ENCODE measurements around the gene IFI27.

The IFI27 gene

DNA sequence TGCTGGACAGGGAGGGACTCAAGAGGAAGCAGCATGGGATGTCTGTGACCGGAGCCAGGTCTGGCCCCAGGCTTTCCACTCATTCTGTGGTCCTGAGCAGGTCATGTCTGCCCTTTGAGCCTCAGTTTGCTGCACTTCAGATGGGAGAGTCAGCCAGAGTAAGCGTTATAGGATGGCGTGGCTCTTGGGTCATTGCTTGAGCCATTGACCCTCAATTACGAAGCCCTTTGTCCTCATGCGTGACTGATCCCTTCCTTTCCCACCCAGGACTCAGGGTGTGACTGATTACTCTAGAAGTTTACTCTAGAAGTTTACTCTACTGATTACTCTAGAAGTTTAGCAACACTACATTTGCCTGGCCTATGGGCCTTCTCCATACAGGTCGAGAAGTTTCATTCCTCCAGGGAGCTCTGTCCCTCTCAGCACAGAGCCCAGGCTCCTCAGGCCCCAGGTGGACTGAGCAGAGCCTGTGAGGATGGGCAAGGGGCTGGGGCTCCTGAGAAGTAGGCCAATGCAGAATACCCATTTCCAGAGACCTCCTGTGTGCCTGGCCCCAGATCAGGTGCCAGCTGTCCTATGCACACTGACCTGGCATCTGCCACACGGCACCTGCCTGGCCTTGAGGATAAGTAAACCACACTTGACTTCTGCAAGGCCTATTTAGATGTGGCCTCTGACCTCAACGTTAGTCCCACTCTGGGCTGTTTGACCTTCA, 7.6 kb upstream of the IFI27 start:
- DNase-seq (ENCODE audit: low read depth in 2 of 2), result no peak

DNA sequence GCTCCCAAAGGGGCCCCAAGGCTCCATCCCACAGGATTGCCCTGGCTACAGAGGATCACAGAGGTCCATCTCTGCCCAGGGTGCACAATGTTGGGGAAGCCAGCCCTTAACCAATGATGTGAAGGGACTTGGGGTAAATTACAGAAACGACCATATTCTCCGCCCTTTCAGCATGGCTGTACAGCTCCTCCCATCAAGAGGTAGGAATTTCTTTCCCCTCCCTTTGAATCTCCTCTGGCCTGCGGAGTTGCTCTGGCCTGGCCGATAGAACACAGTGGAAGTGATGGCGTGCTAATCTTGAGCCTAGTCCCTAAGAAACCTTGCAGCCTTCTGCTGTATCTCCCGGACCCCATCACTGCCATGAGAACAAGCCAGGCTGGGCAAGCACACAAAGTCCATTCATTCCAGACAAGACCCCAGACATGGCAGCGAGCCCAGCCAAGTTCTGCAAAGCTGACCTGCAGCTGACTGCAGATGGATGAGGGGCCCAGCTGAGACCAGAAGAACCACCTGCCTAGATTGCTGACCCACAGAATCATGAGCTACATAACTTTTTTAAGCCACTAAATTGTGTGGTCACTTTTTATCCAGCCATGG, 6.9 kb upstream of the IFI27 start:
- DNase-seq (ENCODE audit: low read depth in 2 of 2), result no peak

DNA sequence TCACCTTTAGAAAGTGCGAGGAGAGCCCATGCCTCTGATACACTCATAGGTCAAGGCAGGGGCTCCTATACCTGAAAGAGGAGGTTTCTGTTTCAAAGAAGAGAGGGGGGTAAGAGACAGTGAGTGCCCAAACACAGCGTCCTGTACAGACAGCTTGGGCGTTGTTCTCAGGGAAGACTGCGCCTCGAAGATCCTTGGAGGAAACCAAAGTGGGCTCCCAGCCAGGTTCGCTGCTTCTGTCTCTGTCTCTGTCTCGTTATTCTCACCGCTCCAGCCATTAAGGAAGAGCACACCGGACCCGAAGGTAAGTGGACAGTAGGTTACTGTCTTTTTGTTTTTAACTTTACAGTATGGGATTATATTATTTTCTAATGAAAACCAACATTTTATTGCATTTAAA, 5.8 kb upstream of the IFI27 start:
- no peak for DNase-seq (ENCODE audit: low read depth in 2 of 2)

DNA sequence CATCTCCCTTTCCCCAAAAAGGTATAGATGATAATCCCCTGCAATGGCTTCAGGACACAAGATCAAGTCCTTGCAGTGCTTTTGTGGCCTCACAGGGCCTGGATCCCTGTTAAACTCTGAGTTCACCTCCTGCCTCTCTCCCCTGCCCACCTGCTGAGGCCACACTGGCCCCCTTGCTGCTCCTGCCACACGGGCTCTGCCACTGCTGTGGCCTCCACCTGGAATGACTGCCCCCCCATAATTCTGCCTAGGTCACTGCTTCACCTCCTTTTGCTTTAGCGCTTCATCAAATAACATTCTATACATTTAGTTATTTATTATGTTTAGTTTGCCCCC, 653 bp upstream of the IFI27 start:
- no peak for DNase-seq (ENCODE audit: low read depth in 2 of 2)

DNA sequence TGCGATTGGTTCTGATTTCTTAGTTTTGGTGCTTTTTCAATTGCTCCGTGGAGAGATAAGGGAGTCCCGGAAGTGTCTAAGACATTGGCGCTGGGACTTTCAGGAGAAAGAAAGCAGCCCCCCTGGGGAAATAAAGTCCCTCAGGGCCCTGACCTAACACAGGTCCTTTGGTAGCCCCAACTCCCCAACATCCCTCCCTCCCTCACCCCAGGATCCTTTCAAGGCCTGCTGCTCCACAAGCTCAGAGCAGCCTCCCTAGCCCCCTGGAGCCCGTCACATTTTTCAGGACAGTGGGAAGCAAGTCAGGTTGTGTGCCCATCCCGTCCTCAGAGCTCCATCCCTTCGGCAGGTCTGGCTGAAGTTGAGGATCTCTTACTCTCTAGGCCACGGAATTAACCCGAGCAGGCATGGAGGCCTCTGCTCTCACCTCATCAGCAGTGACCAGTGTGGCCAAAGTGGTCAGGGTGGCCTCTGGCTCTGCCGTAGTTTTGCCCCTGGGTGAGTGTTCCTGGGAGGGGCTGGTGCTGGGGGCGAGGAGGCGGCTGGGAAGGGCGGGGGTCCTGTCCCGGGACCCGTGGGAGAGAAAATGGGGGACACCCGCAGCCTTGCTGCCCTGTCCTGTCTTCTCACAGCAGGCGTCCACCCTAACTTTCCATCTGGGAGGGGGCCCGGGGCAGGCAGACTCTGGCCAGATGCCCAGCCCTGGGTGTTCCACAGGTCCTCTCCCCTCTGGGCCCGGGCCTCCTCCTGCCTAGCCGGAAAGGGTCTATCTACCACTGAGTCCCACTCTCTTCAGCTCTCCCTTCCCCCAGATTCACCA, 950 bp downstream of the IFI27 start:
- no peak for DNase-seq (ENCODE audit: low read depth in 2 of 2)

DNA sequence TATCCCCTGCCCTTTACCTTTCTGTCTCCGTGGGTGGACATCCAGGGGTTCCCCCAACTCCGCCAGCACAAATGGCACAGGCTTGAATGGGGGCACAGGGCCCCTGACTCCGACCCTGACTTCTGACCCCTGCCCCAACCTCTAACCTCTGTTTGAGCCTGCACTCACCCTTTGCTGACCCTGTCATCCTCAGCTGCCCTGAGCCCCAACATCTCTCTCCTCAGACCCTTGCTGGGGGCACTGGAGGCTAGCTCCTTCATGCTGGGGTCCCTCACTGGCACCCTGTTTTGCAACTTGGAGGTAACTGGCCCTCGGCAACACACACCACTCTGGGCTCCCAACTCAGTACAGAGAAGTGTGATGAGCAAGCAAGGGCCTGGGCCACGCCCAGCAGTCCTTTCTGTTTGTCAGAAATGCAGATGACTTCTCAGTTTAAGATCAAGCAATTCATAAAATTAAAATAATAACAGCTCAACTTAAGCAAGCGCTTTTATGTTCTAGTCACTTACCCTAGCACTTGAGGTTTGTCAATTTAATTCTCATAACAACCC, 2.1 kb downstream of the IFI27 start:
- no peak for DNase-seq (ENCODE audit: low read depth in 2 of 2)

DNA sequence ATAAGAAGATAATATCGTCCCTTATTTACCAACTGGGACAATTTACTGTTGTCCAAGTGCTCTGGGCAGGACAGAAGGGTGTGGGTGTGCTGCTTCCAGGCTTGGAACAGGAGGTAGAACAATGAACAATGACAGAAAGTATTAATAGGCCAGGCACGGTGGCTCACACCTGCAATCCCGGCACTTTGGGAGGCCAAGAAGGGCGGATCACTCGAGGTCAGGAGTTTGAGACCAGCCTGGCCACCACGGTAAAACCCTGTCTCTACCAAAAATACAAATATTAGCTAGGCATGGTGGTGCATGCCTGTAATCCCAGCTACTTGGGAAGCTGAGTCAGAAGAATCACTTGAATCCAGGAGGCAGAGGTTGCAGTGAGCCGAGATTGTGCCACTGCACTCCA, 2.5 kb downstream of the IFI27 start:
- DNase-seq (ENCODE audit: low read depth in 2 of 2), result no peak

DNA sequence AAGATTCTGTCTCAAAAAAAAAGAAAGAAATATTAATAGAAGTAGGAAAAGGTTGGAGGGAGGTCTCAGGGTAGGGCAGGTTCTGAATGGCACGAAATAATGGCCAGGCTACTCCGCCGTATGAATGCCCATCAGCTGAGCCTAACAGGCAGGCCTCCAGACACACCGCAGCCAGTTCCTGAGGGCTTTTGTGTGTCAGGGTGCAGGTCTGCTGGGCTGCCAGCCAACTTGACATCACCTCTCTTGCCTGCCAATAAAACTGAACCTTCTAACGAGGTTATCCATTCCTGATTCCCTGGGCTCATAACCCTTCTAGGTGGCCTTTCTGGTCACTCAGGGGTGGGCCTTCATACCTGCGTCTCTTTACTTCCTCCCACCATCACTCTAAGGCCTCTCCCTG, 3.0 kb downstream of the IFI27 start:
- no peak for DNase-seq (ENCODE audit: low read depth in 2 of 2)

DNA sequence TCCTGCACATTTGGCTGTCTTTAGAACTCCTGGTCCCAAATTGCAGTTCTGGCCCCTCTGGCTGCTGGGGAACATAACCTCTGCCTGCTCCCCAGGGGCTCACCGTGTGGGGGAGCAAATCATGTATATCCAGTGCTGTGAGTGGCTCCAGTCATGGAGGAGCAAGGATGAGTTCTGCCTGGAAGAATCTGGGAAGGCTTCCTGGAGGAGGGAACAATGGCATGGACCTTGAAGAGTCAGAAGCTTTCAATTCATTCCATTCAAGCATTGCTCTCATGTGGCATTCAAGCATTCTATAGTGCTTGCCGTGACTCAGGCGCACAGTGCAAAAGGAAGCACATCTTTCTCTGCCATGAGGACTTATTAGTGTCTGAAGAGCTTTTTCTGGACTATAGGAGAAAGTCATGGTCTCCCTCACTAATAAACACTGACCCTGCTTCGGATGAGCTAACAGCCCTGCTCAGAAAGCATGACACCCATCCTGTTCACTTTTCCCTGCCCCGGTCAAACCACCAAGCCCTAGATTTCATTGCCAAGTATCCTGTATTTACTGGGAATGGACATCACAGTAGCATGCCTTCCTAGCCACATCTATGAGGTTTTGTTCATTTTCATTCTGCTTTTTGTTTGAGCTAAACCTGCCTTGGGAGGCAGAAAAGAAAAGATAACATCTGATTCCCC, 3.5 kb downstream of the IFI27 start:
- DNase-seq (ENCODE audit: low read depth in 2 of 2), result no peak

DNA sequence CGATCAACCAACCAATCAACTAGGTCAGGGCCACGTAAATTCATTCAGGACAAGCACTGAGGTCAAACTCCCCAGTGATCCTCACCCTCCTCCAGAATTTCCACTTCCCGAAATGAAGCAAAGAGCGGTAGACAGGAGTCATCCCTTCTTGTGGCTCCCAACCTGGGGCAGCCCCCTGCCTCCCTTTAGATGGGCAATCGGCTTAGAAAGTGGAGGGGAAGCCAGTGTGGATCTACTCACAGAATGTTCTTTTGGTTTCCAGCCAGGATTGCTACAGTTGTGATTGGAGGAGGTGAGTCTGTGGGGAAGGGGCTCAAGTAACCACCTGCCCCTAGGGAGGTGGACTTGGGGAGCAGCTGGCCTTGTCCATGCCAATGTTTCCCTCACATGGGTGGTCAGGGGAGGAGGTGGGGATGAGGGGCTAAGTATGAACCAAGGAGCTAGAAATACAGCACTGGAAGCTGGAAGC, 4.1 kb downstream of the IFI27 start:
- DNase-seq (ENCODE audit: low read depth in 2 of 2), result no peak

DNA sequence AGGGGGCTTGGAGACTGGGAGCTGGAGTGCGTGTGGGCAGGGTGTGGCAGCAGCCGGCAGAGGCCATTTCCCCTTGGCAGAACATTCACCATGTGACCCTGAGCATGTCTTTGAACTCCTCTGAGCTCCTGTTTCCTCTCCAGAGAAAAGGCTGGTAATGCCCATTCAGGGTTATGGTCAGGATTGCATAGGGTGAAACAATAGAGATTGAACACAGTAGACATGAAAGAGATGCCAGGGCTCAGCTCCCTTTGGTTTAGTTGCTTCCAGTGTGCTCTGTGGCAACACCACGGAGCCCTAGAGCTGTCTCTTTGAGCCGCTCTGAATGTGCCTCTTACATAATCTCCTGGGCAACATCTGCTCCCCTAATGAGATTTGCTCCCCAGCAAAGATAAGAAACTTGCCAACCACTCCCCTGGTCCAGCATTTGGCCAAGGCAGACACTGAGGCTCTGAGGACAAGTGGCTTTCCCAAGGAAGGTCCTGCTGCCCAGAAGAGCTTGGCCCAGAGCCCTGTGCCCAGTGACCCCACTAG, 4.6 kb downstream of the IFI27 start:
- DNase-seq (ENCODE audit: low read depth in 2 of 2), result no peak

DNA sequence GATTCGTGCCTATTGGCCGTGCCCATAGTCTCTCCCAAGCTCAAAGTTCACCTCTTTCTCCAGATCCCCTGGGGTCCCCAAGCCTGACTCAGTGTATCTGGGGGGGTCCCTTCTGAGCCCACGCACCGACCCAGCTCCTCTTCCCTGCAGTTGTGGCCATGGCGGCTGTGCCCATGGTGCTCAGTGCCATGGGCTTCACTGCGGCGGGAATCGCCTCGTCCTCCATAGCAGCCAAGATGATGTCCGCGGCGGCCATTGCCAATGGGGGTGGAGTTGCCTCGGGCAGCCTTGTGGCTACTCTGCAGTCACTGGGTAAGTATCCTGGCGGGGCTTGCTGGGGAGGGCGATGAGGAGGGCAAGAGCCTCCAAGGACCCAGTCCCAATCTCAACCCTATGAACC, 5.1 kb downstream of the IFI27 start:
- no peak for DNase-seq (ENCODE audit: low read depth in 2 of 2)

DNA sequence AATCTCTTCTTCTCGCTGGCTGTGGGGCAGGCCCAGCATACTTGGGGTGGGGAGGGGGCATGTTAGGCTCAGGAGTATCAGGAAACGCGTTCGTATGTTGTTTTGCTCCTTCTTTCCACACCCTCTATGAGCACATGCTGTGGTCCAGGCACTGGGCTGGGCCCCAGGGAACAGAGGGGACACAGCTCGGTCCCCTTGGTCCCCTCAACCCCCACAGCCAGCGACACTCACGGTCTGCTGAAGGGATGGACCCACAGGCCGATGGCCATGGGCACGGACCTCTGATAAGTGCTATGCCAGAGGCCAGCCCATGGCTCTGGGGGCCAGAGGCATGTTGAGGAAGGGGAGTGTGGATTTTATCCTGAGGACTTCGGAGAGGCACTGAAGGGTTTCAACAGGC, 6.2 kb downstream of the IFI27 start:
- no peak for DNase-seq (ENCODE audit: low read depth in 2 of 2)

DNA sequence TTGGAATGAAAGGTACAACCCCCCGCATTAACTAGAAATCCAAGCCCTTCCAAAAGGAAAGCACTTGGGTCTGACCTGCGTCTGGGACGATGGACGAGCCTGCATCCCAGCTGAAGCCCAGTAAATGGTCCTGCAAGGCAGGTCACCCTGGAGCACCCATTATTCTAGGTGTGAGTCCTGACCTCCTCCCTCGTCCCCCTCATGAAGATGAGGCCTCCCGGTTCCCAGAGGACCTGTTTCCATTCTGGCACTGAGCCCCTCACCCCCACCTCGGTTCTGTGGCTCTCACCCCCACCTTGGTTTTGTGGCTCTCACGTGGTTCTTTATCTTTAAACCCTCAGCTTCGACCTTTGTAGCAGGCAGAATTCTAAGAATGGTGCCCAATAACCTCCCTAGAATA, 7.3 kb downstream of the IFI27 start:
- DNase-seq (ENCODE audit: low read depth in 2 of 2), result no peak

DNA sequence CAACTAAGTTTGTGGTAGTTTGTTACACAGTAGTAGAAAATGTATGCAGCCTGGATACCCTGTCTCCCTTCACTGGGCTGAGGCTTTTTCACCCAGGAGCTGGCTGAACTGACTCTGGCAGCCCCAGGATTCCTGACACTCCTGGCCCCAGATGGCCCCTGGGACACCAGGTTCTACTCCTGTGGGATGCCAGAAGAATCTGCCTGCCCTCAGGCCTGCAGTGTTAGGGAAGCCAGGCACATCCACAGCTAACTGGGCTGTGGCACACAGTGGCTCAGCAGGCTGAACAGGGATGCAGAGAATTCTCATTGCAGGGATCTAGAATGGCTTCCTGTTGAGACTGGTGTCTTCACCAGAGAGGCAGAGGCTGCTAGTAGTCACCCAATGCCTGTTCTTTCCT, 8.5 kb downstream of the IFI27 start:
- no peak for DNase-seq (ENCODE audit: low read depth in 2 of 2)

DNA sequence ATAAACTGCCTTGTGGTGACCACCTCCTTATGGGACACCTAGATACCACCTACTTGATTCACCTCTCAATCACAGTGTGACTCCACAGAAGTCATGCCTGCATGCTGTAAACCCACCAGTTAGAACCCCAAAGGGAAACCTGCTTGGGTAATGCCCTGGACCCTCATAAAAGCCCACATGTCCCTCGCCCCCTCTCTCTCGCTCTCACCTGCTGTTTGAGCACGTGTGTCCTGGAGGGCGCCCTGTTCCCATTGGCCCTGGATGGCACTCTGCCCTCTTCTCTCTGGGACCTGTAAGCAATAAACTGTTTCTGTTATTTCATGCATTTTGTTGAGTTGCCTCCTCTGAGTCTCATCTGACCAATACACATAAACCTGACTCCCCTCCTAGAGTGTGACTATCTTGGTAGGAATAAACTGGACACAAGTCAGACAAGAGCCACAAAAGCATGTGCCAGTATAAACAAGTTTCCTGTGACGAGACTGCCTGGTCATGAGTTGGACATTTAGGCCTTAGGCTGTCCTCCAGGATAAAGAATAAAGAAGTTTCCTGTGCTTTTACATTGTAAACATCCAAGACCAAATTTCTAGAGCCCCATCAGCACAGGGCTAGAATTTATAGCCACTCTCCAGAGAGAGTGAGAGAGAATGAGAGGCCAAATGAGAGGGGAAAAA, 10.3 kb downstream of the IFI27 start:
- DNase-seq (ENCODE audit: low read depth in 2 of 2), result no peak

DNA sequence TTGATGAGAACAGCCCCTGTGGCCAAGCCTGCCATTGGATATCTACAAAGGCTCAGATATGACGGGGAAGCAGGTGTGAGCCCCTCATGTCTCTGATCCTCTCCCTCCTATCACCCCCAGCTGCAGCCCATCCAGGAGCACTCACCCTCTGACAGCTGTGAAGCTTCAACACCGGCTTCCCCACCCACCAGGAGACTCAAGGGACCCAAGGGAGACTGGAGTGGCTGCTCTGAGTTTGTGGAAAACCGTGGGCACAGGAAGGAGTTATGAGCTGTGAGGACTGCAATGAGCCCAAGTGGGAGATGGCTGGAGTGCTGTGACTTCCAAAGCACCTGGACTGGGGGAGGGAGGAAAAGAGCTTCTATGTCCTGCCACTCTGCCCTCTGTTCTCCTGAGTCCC, 10.9 kb downstream of the IFI27 start:
- DNase-seq (ENCODE audit: low read depth in 2 of 2), result no peak

DNA sequence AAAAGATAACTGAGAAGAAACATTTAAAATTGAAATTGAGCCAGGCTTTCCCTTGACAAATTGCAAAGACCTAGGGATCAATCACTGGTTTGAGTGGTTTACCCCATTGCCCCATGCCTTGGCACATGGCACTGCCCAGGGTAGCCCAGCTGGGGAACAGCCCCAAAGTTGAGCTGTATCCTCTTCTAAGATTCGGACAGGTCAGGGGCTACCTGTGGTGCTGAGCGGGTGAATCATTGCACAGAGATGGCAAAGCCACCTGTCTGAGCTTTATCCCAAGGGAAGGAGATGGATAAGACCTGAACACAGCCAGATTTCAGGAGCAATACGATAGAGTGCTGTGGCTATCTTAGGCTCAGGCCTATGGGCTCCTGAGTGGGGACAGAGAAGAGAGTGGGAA, 11.9 kb downstream of the IFI27 start:
- no peak for DNase-seq (ENCODE audit: low read depth in 2 of 2)

DNA sequence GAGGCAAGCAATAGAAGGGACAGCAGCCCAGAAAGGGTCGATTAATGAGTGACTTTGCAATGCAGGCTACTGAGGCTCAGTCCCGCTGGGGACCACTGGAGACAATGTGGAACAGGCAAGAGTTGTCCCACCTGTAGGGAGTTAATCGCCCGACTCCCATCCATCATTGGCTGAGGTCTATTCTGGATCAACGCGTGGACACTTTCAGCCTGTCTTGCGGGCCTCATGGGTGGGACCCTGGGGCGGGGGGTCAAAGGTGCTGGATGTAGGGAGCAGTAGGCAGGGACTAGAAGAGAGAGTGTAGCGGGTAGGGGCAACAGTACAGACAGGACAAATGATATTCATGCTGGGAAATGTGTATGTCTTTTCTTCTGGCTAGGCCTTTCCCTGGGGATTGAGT, 12.8 kb downstream of the IFI27 start:
- DNase-seq (ENCODE audit: low read depth in 2 of 2), result no peak

DNA sequence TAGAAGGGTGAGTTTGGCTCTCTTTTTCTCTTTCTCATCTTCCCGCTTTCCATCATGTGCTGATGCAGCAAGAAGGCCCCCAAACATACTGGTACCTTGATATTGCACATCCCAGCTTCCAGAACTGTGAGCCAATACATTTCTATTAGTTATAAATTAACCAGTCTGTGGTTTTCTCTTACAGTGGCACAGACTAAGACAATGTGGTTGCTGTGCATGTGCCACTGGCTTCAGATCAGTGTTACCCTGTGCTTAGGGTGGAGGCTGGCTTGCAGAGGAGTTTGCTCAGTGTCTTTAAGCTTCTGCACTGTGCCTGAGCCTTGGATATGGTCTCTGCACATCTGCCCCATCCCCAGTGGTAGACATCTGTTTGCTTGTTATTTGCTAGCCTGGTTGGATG, 13.3 kb downstream of the IFI27 start:
- no peak for DNase-seq (ENCODE audit: low read depth in 2 of 2)

DNA sequence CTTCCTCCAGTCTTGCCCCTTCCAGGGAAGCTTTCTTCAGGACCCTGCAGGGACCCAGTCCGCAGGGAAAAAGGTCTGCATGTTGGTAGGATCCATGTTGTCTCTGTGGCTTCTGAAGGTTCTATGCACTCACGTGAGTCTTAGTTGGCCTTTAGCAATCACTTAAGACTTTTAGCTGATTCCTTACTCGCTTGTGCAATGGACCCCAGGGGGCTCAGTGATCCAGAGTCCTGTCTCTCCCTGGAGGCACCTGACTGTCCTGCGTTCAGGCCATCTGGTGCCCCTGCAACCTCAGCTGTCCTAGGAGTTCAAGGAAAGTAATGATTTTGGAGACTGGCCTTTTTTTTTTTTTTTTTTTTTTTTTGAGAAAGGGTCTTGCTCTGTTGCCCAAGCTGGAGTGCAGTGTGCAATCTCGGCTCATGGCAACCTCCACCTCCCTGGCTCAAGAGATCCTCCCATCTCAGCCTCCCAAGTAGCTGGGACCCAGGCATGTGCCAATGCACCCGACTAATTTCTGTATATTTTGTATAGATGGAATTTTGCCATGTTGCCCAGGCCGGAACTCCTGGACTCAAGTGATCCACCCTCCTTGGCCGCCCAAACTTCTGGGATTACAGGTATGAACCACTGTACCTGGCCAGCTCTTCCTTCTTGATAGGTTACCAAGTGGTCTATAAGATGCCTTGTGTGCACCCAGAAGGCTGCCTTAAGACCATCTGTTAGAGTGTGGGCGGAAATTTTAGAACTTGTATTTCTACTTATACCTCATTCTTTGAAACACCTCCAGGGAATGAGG, 14.2 kb downstream of the IFI27 start:
- DNase-seq (ENCODE audit: low read depth in 2 of 2), result no peak
